Neutrophil (primary cell): Measurements from ENCODE around the gene SLC6A12.

Experiments used
- H3K27ac ChIP-seq: fragments of 200-600 bp; sonication (generic); 2 replicates; pipeline ENCODE4 v1.5.1; 2016; ENCODE audit warnings: mild to moderate bottlenecking, moderate library complexity
- H3K27me3 ChIP-seq: fragments of 200-600 bp; sonication (generic); 2 replicates; pipeline ENCODE4 v1.6.0; 2016; ENCODE audit warnings: mild to moderate bottlenecking
- H3K36me3 ChIP-seq: fragments of 200-600 bp; sonication (generic); 2 replicates; pipeline ENCODE4 v1.5.1; 2017
- H3K4me1 ChIP-seq, 2 experiments: fragments of 200-600 bp in 1 of 2; sonication (generic) in 1 of 2; 1 replicate in 1 of 2; 2 replicates in 1 of 2; pipeline versions ENCODE4 v1.5.1 to v1.6.1; 2013 to 2016; ENCODE audit warnings: low read depth in 1 of 2, low read length in 1 of 2, mild to moderate bottlenecking in 1 of 2, moderate library complexity in 1 of 2; ENCODE audit not compliant: control insufficient read depth in 1 of 2, insufficient read depth in 1 of 2
- H3K4me3 ChIP-seq, 2 experiments: fragments of 200-600 bp in 1 of 2; sonication (generic) in 1 of 2; 1 replicate in 1 of 2; 2 replicates in 1 of 2; pipeline ENCODE4 v1.5.1; 2013 to 2016; ENCODE audit warnings: low read depth in 1 of 2, low read length in 1 of 2, mild to moderate bottlenecking in 1 of 2, moderate library complexity in 1 of 2
- H3K9me3 ChIP-seq: fragments of 200-600 bp; sonication (generic); 2 replicates; pipeline ENCODE4 v1.5.1; 2016
- TF ChIP-seq, protein P1 (sequence below): fragments of 200-600 bp; sonication (generic); IDR thresholded peaks from 2 replicates; pipeline ENCODE4 v1.5.1; 2016; ENCODE audit warnings: antibody characterized with exemption

Gene SLC6A12

DNA sequence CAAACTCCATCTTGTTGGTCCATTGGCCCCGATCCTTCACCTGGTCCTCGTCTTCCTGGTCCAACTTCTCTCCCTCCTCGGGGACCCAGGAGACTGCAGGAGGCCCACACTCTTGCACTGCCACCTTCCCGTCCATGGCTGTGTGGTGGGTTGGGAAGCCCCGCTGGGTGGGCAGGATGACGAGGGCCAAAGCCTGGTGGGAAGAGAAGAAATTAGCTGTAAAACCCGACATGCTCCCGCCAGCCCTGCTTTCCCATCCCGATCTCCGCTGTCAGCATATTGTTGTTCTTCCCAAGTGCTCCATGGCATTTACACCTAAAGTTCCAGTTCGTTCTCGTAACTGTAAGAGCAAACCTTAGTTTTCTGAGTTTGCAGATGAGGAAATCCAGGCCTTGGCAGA lies 4.1 kb downstream of the SLC6A12 start:
- peaks cover 9 to 31% of the 10 kb centered on the region in 2 experiments for H3K4me1 ChIP-seq
- peaks cover 49% of the 10 kb centered on the region for H3K27me3 ChIP-seq
- no peaks in the 10 kb centered on the region for H3K9me3 ChIP-seq
- H3K4me3 ChIP-seq = no peak overlapping the region
- TF ChIP-seq, protein P1, sequence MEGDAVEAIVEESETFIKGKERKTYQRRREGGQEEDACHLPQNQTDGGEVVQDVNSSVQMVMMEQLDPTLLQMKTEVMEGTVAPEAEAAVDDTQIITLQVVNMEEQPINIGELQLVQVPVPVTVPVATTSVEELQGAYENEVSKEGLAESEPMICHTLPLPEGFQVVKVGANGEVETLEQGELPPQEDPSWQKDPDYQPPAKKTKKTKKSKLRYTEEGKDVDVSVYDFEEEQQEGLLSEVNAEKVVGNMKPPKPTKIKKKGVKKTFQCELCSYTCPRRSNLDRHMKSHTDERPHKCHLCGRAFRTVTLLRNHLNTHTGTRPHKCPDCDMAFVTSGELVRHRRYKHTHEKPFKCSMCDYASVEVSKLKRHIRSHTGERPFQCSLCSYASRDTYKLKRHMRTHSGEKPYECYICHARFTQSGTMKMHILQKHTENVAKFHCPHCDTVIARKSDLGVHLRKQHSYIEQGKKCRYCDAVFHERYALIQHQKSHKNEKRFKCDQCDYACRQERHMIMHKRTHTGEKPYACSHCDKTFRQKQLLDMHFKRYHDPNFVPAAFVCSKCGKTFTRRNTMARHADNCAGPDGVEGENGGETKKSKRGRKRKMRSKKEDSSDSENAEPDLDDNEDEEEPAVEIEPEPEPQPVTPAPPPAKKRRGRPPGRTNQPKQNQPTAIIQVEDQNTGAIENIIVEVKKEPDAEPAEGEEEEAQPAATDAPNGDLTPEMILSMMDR = no peak
- H3K27ac ChIP-seq = no peak overlapping the region
- no peaks in the 10 kb centered on the region for H3K36me3 ChIP-seq

DNA sequence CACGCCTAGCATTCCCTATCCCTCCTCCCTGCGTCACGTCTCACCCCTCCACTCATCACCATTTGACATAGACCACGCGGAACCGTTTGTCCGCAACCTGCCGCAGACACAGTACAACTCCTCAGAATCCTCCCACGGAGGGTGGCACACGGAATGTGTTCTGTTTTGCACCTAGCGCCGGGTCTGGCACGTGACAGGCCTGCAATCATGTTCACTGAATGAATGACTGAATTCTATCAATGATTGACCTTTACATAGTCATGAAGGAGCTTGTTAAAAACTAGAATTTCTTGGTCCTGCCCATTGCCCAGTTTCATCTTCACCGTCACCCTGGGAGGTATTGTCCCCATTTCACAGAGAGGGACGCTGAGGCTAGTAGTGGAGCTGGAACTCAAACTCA lies 4.7 kb downstream of the SLC6A12 start:
- Histone ChIP-seq H3K36me3 (no peaks in the 10 kb centered on the region), H3K9me3 (no peaks in the 10 kb centered on the region), H3K27me3 (peaks cover 49% of the 10 kb centered on the region), H3K4me3 (no peak overlapping the region), H3K4me1 (peaks cover 9 to 25% of the 10 kb centered on the region in 2 experiments), H3K27ac (no peak overlapping the region)
- TF ChIP-seq, protein P1 = no peak

DNA sequence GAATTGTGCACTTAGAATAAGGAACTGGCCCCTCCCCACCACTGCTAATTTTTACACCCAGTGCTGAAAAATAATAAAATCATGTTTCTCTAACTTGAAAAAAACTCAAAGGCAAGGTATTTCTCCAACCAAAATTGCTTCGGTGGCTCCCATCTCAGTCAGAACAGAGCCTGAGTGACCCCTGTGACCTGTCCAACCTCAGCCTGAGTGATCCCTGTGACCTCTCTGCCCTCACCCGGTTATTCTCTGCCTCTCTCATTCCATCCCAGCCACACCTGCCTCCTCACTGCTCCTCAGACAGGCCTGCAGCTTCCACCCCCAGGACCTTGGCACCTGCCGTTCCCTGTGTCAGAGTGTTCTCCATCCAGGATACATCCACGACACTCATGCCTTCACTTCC lies 5.1 kb downstream of the SLC6A12 start:
- H3K36me3 ChIP-seq = no peaks in the 10 kb centered on the region
- H3K4me1 ChIP-seq = peaks cover 9 to 21% of the 10 kb centered on the region in 2 experiments
- no peaks in the 10 kb centered on the region for H3K9me3 ChIP-seq
- H3K27me3 ChIP-seq = peaks cover 49% of the 10 kb centered on the region
- TF ChIP-seq, protein P1 = no peak
- no peak overlapping the region for H3K27ac ChIP-seq
- no peak overlapping the region for H3K4me3 ChIP-seq

DNA sequence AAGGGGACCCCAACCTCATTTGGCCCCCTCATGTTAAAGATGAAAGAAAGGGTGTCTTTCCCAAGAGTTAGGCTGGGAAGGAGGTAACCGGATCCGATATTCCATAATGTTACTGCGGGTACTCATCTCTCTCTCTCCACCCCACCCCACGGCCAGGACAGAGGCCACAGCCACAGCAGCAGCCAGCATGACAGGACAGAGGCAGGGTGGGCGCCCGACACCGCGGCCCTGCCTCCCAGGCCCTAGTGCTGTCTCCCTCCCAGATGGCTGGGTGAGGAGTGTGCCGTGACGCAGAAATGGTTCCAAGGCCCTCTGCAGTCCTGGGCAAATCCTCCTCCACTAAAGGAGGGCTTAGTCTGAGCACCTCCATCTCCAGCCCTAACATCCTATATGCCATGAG lies 6.2 kb downstream of the SLC6A12 start:
- H3K27ac ChIP-seq = no peak overlapping the region
- TF ChIP-seq, protein P1 = no peak
- H3K27me3 ChIP-seq = peaks cover 49% of the 10 kb centered on the region
- H3K4me3 ChIP-seq = no peak overlapping the region
- H3K36me3 ChIP-seq = no peaks in the 10 kb centered on the region
- no peaks in the 10 kb centered on the region for H3K9me3 ChIP-seq
- H3K4me1 ChIP-seq = peaks cover 1 to 11% of the 10 kb centered on the region in 2 experiments

DNA sequence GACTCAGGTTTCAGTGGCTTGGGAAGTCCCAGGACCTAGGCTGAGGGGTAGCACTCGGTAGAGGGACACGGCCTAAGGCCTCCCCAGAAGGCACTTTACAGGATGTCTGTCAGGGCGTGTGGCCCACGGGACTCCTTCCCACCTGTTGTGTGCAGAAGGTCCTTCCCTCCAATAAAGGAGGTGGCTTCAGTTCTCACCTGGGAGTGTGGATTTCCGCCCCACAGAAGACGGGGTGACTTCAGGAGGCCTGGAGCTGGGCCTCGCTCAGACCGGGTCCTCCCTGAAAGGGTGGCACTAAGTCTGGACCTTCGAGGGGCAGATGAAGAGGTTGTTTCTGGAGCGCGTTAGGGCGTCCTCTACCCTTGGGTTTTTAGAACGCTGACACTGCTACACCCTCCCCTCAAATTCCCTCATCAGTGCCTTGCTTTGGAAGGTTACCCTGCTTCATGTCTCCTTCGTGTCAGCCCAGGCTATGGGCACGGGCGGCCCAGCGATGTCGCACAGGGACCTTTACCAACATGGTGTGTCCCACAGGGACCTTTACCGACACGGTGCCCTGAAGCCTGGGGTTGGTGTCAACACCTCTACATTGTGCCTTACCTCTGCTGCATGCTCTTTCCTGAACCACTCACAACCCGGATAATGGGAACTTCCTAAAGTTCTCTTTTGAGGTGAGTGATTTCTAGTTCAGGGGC lies 7.1 kb downstream of the SLC6A12 start:
- H3K36me3 ChIP-seq = no peaks in the 10 kb centered on the region
- no peak overlapping the region for H3K27ac ChIP-seq
- peaks cover 0 to 2% of the 10 kb centered on the region in 2 experiments for H3K4me1 ChIP-seq
- H3K9me3 ChIP-seq = no peaks in the 10 kb centered on the region
- no peak overlapping the region for H3K4me3 ChIP-seq
- H3K27me3 ChIP-seq = peaks cover 57% of the 10 kb centered on the region
- TF ChIP-seq, protein P1 = no peak
